GM19351 (cell line): ENCODE measurements around the gene KCNMB3.
"Not testable (repeated sequence)": the region's sequence is repeated elsewhere in the genome, so short reads cannot be mapped to it uniquely, and the experiment has no call there.

Experiments
- ATAC-seq: cut with Tn5 transposase; IDR thresholded peaks from one replicate; pipeline ENCODE4 v1.9.1; 2021; ENCODE audit warnings: mild to moderate bottlenecking, moderate library complexity; ENCODE audit not compliant: unreplicated experiment

Gene KCNMB3

GRCh38 chr3:179265092-179265491 lies 14.2 kb upstream of the KCNMB3 start:
- no peak for ATAC-seq

DNA sequence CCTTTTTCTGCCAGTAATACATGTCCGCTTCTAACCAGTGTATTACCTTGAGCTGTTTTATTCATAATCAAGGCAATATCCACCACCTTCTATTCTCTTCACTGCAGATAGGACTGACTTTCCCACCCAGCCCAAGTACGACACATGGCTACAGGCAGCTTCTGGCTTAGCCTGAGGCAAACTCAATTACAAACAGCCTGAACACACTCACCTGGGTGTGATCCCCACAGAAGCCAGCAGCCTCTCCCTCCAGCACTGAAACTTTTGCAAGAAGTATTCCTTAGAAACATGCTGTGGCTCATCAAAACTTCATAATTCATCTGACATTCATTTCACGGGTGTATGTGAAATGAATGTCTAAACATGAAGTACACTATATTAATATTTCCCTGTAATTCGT lies 13.5 kb upstream of the KCNMB3 start:
- no peak for ATAC-seq

GRCh38 chr3:179263134-179263533 lies 12.2 kb upstream of the KCNMB3 start:
- ATAC-seq: no peak

GRCh38 chr3:179260949-179261765 lies 10.2 kb upstream of the KCNMB3 start:
- ATAC-seq: peak; percentile 86

- ATAC-seq: not testable (repeated sequence)
These were observed 9.2 kb upstream of the KCNMB3 start for GRCh38 chr3:179259959-179260756.

DNA sequence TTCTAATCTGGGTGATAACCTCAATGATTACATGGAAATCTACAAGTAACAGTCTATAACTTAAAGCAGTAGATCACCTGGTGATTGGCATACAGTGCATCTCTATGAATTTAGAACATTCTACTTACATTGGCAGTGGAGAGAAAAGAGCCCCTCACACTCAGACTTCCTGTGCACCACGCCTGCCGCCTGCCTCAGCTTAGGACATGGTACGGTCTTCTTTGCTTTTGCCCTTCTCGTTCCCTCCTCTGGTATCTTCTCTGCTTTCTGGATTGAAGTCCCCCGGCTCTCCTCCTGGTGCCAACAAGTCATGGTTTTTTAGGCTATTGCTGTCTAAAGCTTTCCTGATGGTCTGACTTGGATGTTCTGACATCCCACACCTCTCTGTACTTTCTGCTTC lies 7.9 kb upstream of the KCNMB3 start:
- ATAC-seq: no peak

- not testable (repeated sequence) for ATAC-seq
These were observed 6.8 kb upstream of the KCNMB3 start for GRCh38 chr3:179257742-179258141.

DNA sequence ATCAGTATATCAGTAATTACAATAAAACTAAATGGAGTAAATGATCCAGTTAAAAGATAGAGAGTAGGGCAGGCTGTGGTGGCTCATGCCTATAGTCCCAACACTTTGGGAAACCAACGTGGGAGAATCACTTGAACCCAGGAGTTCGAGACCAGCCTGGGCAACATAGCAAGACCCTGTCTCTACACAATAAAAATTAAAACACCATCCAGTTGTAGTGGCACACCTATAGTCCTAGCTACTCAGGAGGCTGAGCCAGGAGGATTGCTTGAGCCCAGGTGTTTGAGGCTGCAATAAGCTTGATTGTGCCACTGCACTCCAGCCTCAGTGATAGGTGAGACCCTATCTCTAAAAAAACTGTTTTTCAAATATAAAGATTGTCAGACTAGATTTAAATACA lies 5.9 kb upstream of the KCNMB3 start:
- ATAC-seq: no peak

DNA sequence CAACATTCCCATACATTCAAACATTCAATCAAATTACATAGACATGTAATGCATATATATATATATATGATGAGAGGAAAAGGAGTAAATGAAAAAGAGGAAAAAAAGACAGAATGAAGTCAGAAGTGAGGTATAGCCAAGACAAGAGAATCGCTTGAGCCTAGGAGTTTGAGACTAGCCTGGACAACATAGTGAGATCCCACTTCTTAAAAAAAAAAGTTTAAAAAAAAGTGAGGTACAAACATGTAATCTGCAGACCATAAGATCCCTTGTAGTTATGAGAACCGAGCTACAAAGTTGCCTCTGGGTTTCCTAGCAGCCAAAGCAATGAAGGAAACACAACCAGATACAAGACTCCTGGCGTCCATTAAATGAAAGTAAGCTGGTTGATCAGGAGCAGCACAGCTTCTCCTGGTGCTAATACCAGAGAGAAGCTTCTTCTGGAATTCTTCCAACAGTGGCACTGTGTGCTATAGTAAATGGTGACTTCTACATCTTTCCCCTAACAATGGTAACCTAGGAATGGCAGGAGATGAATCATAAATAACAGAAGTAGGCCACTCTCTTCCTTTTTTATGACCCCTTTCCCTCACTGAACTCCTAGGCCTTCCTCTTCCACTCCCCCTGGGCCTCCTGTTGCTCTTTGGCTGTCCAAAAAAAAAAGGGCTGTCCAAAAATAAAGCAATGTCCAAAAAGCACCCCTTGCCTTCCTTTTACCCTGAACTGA lies 3.5 kb downstream of the KCNMB3 start:
- ATAC-seq: no peak

GRCh38 chr3:179244878-179245277 lies 6.0 kb downstream of the KCNMB3 start:
- no peak for ATAC-seq

DNA sequence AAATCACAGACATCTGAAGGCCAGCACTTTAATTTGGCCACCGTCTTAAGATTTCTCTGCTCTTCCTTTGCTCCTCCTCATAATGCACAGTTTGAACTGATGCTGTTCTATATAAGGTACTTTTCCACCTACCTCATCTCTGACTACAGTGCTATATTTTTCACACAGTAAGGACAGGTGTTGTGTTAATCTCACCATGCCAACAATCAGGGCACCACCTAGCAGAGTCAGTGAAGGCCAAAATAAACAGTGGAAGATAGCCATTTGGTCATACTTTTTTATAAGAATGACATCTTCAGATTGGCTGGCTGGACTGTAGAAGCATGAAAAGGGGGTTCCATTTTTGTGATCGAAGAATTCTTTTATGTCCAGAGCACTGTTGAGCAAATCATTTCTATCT lies 8.1 kb downstream of the KCNMB3 start:
- ATAC-seq: not testable (repeated sequence)

GRCh38 chr3:179240299-179240698 lies 10.6 kb downstream of the KCNMB3 start:
- peak; percentile 44 for ATAC-seq

- ATAC-seq: peak; percentile 83
These were observed 14.1 kb downstream of the KCNMB3 start for GRCh38 chr3:179236669-179237301.

DNA sequence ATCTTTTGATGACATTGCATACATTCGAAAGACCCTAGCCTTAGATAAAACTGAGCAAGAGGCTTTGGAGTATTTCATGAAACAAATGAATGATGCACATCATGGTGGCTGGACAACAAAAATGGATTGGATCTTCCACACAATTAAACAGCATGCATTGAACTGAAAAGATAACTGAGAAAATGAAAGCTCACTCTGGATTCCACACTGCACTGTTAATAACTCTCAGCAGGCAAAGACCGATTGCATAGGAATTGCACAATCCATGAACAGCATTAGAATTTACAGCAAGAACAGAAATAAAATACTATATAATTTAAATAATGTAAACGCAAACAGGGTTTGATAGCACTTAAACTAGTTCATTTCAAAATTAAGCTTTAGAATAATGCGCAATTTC lies 16.7 kb downstream of the KCNMB3 start:
- ATAC-seq: no peak

- ATAC-seq: no peak
These were observed 17.9 kb downstream of the KCNMB3 start for GRCh38 chr3:179233043-179233442.

GRCh38 chr3:179229177-179229576 lies 21.7 kb downstream of the KCNMB3 start:
- peak; percentile 89 for ATAC-seq

DNA sequence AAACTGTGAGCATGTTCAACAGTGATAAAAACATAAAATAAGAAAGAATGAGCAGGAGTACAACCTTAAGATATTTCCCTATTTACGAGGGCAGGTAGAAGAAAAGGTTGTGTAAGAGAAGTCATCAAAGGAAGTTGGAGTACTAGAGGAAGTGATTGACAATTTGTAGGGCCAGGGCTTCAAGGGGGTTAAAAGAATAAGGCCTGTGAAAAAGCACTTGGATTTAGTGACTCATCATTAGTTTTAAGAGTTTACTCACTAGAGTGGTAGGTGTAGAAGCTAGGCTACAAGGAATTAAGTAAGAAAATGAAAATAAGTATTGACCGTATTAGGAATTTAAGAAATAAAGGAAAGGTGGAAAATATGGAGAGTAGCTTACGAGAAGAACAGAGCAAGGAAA lies 23.6 kb downstream of the KCNMB3 start:
- no peak for ATAC-seq

- no peak for ATAC-seq
These were observed 26.3 kb downstream of the KCNMB3 start for GRCh38 chr3:179224584-179224983.

DNA sequence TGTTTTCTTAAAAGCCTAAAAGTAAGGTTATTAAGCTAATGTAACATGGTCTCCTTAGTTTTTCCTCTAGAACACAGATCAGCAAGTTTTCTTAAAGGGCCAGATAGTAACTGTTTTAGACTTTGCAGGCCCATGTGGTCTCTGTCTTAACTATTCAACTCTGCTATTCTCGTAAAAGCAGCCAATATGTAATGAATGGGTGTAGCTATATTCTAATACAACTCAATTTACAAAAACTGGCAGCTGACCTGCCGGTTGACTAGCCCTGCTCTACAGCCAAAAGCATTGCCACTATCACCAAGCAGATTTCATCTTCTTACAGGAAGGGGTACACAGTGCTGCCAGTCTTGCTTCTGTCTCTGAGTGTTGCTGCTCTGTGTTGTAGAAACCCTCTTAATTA lies 27.4 kb downstream of the KCNMB3 start:
- ATAC-seq: no peak

DNA sequence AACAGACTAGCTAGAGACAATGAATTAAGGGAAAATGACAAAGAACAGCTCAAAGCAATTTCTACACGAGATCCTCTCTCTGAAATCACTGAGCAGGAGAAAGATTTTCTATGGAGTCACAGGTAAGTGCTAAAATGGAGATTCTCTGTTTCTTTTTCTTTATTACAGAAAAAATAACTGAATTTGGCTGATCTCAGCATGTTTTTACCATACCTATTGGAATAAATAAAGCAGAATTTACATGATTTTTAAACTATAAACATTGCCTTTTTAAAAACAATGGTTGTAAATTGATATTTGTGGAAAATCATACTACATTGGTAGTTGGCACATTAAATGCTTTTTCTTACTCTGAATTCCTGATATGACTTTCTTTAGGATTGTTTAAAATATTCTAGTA lies 32.7 kb downstream of the KCNMB3 start:
- ATAC-seq: not testable (repeated sequence)

DNA sequence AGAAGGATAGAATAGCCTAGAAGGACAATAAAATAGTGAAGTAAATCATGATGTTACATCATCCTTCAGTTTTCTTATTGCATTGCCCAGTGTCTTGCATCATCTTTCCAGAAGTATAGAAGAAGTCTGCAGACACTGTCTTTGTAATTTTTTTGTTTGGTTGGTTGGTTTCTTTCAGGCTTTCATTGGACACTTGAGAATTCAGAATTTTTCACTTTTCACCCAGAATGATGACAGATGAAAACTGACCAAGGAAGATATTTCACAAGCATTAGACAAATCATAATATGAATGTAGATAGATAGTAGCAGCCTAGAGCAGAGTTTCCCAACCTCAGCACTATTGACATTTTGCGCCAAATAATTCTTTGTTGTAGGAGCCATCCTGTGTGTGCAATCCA lies 35.4 kb downstream of the KCNMB3 start:
- ATAC-seq: not testable (repeated sequence)
